Neural progenitor cell (in vitro differentiated cells): ENCODE results near the gene THBD. TPM values are rescaled to one million over a fixed set of nuclear protein-coding genes. Genes with fewer than 3 reads are reported as not detected.

Experiments
- DNase-seq: peaks from one replicate; pipeline ENCODE4 v3.0.0-alpha.2; 2016; ENCODE audit warnings: low spot score
- H2AFZ ChIP-seq: fragments of 200-600 bp; sonication (generic); replicated peaks from 2 replicates; pipeline ENCODE4 v1.6.1; 2016; ENCODE audit warnings: antibody characterized with exemption
- H3F3A ChIP-seq: fragments of 200-600 bp; sonication (generic); 2 replicates; pipeline ENCODE4 v1.6.1; 2016; ENCODE audit warnings: antibody characterized with exemption, low read depth
- H3K27ac ChIP-seq: fragments of 200-600 bp; sonication (generic); 2 replicates; pipeline ENCODE4 v1.5.1; 2016; ENCODE audit warnings: mild to moderate bottlenecking
- H3K27me3 ChIP-seq: fragments of 200-600 bp; sonication (generic); 2 replicates; pipeline ENCODE4 v1.6.1; 2016; ENCODE audit warnings: mild to moderate bottlenecking, moderate library complexity
- H3K36me3 ChIP-seq: fragments of 200-600 bp; sonication (generic); 2 replicates; pipeline ENCODE4 v1.5.1; 2016
- H3K4me1 ChIP-seq: fragments of 200-600 bp; sonication (generic); 2 replicates; pipeline ENCODE4 v1.6.1; 2016; ENCODE audit warnings: mixed run types
- H3K4me2 ChIP-seq: fragments of 200-600 bp; sonication (generic); 2 replicates; pipeline ENCODE4 v1.6.1; 2016
- H3K4me3 ChIP-seq: fragments of 200-600 bp; sonication (generic); 2 replicates; pipeline ENCODE4 v1.5.1; 2016
- H3K79me2 ChIP-seq: fragments of 200-600 bp; sonication (generic); 2 replicates; pipeline ENCODE4 v1.6.1; 2016; ENCODE audit warnings: low read depth
- H3K9ac ChIP-seq: fragments of 200-600 bp; sonication (generic); 2 replicates; pipeline ENCODE4 v1.6.1; 2016
- H3K9me3 ChIP-seq: fragments of 200-600 bp; sonication (generic); 2 replicates; pipeline ENCODE4 v1.5.1; 2016; ENCODE audit warnings: low read depth
- H4K20me1 ChIP-seq: fragments of 200-600 bp; sonication (generic); 2 replicates; pipeline ENCODE4 v1.6.1; 2016; ENCODE audit warnings: low read depth
- H3K27ac Mint-ChIP-seq: 3 replicates; pipeline ENCODE4 v1.8.0; 2021; ENCODE audit warnings: mixed read lengths
- H3K27me3 Mint-ChIP-seq: 2 replicates; pipeline ENCODE4 v1.8.0; 2022; ENCODE audit warnings: low read depth, mild to moderate bottlenecking, inconsistent platforms, moderate library complexity, mixed read lengths; ENCODE audit not compliant: insufficient read depth
- H3K36me3 Mint-ChIP-seq: 3 replicates; pipeline ENCODE4 v1.8.0; 2021; ENCODE audit warnings: mixed read lengths
- H3K4me1 Mint-ChIP-seq: 3 replicates; pipeline ENCODE4 v1.8.0; 2021; ENCODE audit warnings: mixed read lengths
- H3K4me3 Mint-ChIP-seq: 3 replicates; pipeline ENCODE4 v1.8.0; 2021; ENCODE audit warnings: mild to moderate bottlenecking, moderate library complexity, mixed read lengths
- H3K9me3 Mint-ChIP-seq: 3 replicates; pipeline ENCODE4 v1.8.0; 2020; ENCODE audit warnings: mixed read lengths
- EZH2 ChIP-seq: fragments of 200-600 bp; sonication (generic); IDR thresholded peaks from 2 replicates; pipeline ENCODE4 v1.6.1; 2017; ENCODE audit warnings: antibody characterized with exemption, mild to moderate bottlenecking, moderate library complexity
- EZH2phosphoT487 ChIP-seq: fragments of 200-600 bp; sonication (generic); IDR thresholded peaks from 2 replicates; pipeline ENCODE4 v1.6.1; 2017; ENCODE audit warnings: antibody characterized with exemption
- total RNA-seq: library from RNA; depleted of rRNA; stranded (reverse); fragments of >200 nt; gene quantifications from 2 replicates; pipeline ENCODE4 v1.2.3, GENCODE V29; 2015; ENCODE audit warnings: low replicate concordance
- TF ChIP-seq, protein P1 (sequence below): fragments of 200-600 bp; sonication (generic); IDR thresholded peaks from 2 replicates; pipeline ENCODE4 v1.5.1; 2017; ENCODE audit warnings: antibody characterized with exemption, mild to moderate bottlenecking

THBD gene
- total RNA-seq, 1 donor from 2014 or later = 0.15 TPM

DNA sequence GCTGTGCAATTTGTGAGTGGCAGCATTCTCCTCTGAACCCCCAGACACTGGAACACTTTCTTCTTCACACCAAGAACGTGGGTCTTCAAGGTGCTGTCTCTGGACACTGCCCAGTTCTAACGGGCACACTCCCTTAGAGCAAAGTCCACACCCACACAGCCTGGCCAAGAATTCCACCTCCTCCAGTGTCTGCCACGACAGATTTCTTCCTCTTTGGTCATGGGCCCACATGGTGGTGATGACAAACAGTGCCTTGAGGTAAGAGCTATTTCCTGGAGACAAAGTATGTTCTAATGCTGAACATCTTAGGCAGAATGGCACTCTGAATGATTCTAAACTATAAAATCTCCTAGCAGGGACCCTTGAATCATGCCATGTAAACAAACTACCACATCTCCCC lies 39.8 kb downstream of the THBD start:
- Mint-ChIP-seq H3K27me3 (peaks cover 10% of the 10 kb centered on the region), H3K36me3 (no peaks in the 10 kb centered on the region), H3K4me1 (no peaks in the 10 kb centered on the region), H3K9me3 (no peaks in the 10 kb centered on the region), H3K27ac (no peak overlapping the region), H3K4me3 (no peak overlapping the region)
- no peaks in the 10 kb centered on the region for H3F3A ChIP-seq
- H3K79me2 ChIP-seq = no peaks in the 10 kb centered on the region
- DNase-seq = no peak
- H3K4me3 ChIP-seq = no peak overlapping the region
- H3K9me3 ChIP-seq = no peaks in the 10 kb centered on the region
- no peaks in the 10 kb centered on the region for H3K4me1 ChIP-seq
- H3K27me3 ChIP-seq = no peaks in the 10 kb centered on the region
- no peak overlapping the region for H2AFZ ChIP-seq
- H4K20me1 ChIP-seq = no peaks in the 10 kb centered on the region
- no peaks in the 10 kb centered on the region for H3K36me3 ChIP-seq
- TF ChIP-seq, protein P1, sequence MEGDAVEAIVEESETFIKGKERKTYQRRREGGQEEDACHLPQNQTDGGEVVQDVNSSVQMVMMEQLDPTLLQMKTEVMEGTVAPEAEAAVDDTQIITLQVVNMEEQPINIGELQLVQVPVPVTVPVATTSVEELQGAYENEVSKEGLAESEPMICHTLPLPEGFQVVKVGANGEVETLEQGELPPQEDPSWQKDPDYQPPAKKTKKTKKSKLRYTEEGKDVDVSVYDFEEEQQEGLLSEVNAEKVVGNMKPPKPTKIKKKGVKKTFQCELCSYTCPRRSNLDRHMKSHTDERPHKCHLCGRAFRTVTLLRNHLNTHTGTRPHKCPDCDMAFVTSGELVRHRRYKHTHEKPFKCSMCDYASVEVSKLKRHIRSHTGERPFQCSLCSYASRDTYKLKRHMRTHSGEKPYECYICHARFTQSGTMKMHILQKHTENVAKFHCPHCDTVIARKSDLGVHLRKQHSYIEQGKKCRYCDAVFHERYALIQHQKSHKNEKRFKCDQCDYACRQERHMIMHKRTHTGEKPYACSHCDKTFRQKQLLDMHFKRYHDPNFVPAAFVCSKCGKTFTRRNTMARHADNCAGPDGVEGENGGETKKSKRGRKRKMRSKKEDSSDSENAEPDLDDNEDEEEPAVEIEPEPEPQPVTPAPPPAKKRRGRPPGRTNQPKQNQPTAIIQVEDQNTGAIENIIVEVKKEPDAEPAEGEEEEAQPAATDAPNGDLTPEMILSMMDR = no peak
- TF ChIP-seq EZH2 (no peak), EZH2phosphoT487 (no peak)
- no peak overlapping the region for H3K27ac ChIP-seq
- H3K4me2 ChIP-seq = no peak overlapping the region
- no peak overlapping the region for H3K9ac ChIP-seq

- no peaks in the 10 kb centered on the region for H3K9me3 ChIP-seq
- H2AFZ ChIP-seq = no peak overlapping the region
- TF ChIP-seq EZH2phosphoT487 (no peak), EZH2 (no peak)
- TF ChIP-seq, protein P1 = no peak
- no peaks in the 10 kb centered on the region for H3K9me3 Mint-ChIP-seq
- no peak for DNase-seq
- H3K36me3 ChIP-seq = no peaks in the 10 kb centered on the region
- no peaks in the 10 kb centered on the region for H3F3A ChIP-seq
- no peak overlapping the region for H3K27ac ChIP-seq
- no peak overlapping the region for H3K9ac ChIP-seq
- H3K4me1 ChIP-seq = no peaks in the 10 kb centered on the region
- H3K4me3 ChIP-seq = no peak overlapping the region
- no peak overlapping the region for H3K4me2 ChIP-seq
- peaks cover 10% of the 10 kb centered on the region for H3K27me3 Mint-ChIP-seq
- no peak overlapping the region for H3K4me3 Mint-ChIP-seq
- H3K27ac Mint-ChIP-seq = no peak overlapping the region
- no peaks in the 10 kb centered on the region for H4K20me1 ChIP-seq
- H3K27me3 ChIP-seq = no peaks in the 10 kb centered on the region
- H3K36me3 Mint-ChIP-seq = no peaks in the 10 kb centered on the region
- H3K4me1 Mint-ChIP-seq = no peaks in the 10 kb centered on the region
- no peaks in the 10 kb centered on the region for H3K79me2 ChIP-seq
Observed at GRCh38 chr20:23008667-23009066, 40.8 kb downstream of the THBD start.

- Mint-ChIP-seq H3K9me3 (no peaks in the 10 kb centered on the region), H3K4me1 (no peaks in the 10 kb centered on the region), H3K36me3 (no peaks in the 10 kb centered on the region), H3K27ac (no peak overlapping the region), H3K27me3 (peaks cover 5% of the 10 kb centered on the region), H3K4me3 (no peak overlapping the region)
- no peaks in the 10 kb centered on the region for H3K79me2 ChIP-seq
- DNase-seq = no peak
- TF ChIP-seq EZH2 = no peak
- TF ChIP-seq, protein P1 = no peak
- TF ChIP-seq EZH2phosphoT487 = no peak
- no peaks in the 10 kb centered on the region for H3K4me1 ChIP-seq
- H3K9ac ChIP-seq = no peak overlapping the region
- no peak overlapping the region for H2AFZ ChIP-seq
- H3F3A ChIP-seq = no peaks in the 10 kb centered on the region
- no peak overlapping the region for H3K27ac ChIP-seq
- no peak overlapping the region for H3K4me3 ChIP-seq
- no peaks in the 10 kb centered on the region for H3K36me3 ChIP-seq
- no peaks in the 10 kb centered on the region for H3K9me3 ChIP-seq
- no peaks in the 10 kb centered on the region for H3K27me3 ChIP-seq
- no peaks in the 10 kb centered on the region for H4K20me1 ChIP-seq
- H3K4me2 ChIP-seq = no peak overlapping the region
Observed at GRCh38 chr20:23007886-23008655, 41.4 kb downstream of the THBD start.
